HepG2 (cell line): ENCODE measurements around the gene PTGES3. TPM values are rescaled to one million over a fixed set of nuclear protein-coding genes. Genes with fewer than 3 reads are reported as not detected.

Source experiments
- AGO1 ChIP-seq: fragments of 200-400 bp; formaldehyde crosslinking; IDR thresholded peaks from 2 replicates; pipeline ENCODE4 v1.6.1; 2017; ENCODE audit warnings: mild to moderate bottlenecking, low read depth, low read length, moderate library complexity; ENCODE audit not compliant: poor library complexity, severe bottlenecking
- ATAD3A ChIP-seq: sonication (generic); formaldehyde crosslinking; IDR thresholded peaks from 2 replicates; pipeline ENCODE4 v1.4.0; 2020; ENCODE audit warnings: missing genetic modification reagents
- BHLHE40 ChIP-seq: IDR thresholded peaks from 2 replicates; pipeline ENCODE4 v1.6.1; 2011; ENCODE audit warnings: low read length, improper control_type of control experiment
- ELF4 ChIP-seq: sonication (generic); formaldehyde crosslinking; IDR thresholded peaks from 2 replicates; pipeline ENCODE4 v1.5.0; 2020; ENCODE audit warnings: missing genetic modification reagents, mild to moderate bottlenecking, moderate library complexity, borderline replicate concordance
- FOXO1 ChIP-seq: sonication (generic); formaldehyde crosslinking; IDR thresholded peaks from 2 replicates; pipeline ENCODE4 v1.4.0; 2020; ENCODE audit warnings: missing genetic modification reagents
- GTF2F1 ChIP-seq: fragments of 150-350 bp; IDR thresholded peaks from 2 replicates; pipeline ENCODE4 v1.6.1; 2014; ENCODE audit warnings: low read length
- HMG20B ChIP-seq: conservative IDR thresholded peaks from 2 replicates; pipeline ENCODE4 v1.6.1; 2016; ENCODE audit warnings: missing genetic modification reagents, missing compliant biosample characterization
- HOXD1 ChIP-seq: sonication (generic); formaldehyde crosslinking; IDR thresholded peaks from 2 replicates; pipeline ENCODE4 v1.5.0; 2020; ENCODE audit warnings: missing genetic modification reagents
- IRF9 ChIP-seq: sonication (generic); formaldehyde crosslinking; IDR thresholded peaks from 2 replicates; pipeline ENCODE4 v1.8.0; 2022; ENCODE audit warnings: missing genetic modification reagents, mild to moderate bottlenecking, borderline replicate concordance
- KDM2A ChIP-seq: sonication (generic); formaldehyde crosslinking; IDR thresholded peaks from 2 replicates; pipeline ENCODE4 v1.4.0; 2020; ENCODE audit warnings: low read depth, missing genetic modification reagents, borderline replicate concordance
- KLF15 ChIP-seq: sonication (generic); formaldehyde crosslinking; IDR thresholded peaks from 2 replicates; pipeline ENCODE4 v1.8.1; 2023; ENCODE audit warnings: borderline replicate concordance, mild to moderate bottlenecking, inconsistent platforms, missing genetic modification reagents, mixed read lengths
- LCORL ChIP-seq, 2 experiments: fragments of 450-650 bp in 1 of 2; sonication (generic) in 1 of 2; formaldehyde crosslinking in 1 of 2; IDR thresholded peaks; 2 replicates each; pipeline versions ENCODE4 v1.5.0 to v1.6.1; 2017 to 2020; ENCODE audit warnings: antibody characterized with exemption in 1 of 2, missing genetic modification reagents in 1 of 2
- NAIF1 ChIP-seq: sonication (generic); formaldehyde crosslinking; IDR thresholded peaks from 2 replicates; pipeline ENCODE4 v1.5.0; 2020; ENCODE audit warnings: mild to moderate bottlenecking, missing genetic modification reagents, borderline replicate concordance
- RELA ChIP-seq: sonication (generic); formaldehyde crosslinking; IDR thresholded peaks from 2 replicates; pipeline ENCODE4 v1.4.0; 2020; ENCODE audit warnings: missing genetic modification reagents
- RFX3 ChIP-seq: IDR thresholded peaks from 2 replicates; pipeline ENCODE4 v1.6.1; 2016; ENCODE audit warnings: missing biosample characterization, missing genetic modification reagents
- RORA ChIP-seq: sonication (generic); formaldehyde crosslinking; IDR thresholded peaks from 2 replicates; pipeline ENCODE4 v1.5.0; 2020; ENCODE audit warnings: mild to moderate bottlenecking, missing genetic modification reagents, moderate library complexity
- SALL2 ChIP-seq: sonication (generic); formaldehyde crosslinking; IDR thresholded peaks from 2 replicates; pipeline ENCODE4 v1.8.1; 2023; ENCODE audit warnings: mild to moderate bottlenecking, missing genetic modification reagents, inconsistent platforms
- SIX4 ChIP-seq: sonication (generic); formaldehyde crosslinking; IDR thresholded peaks from 2 replicates; pipeline ENCODE4 v1.4.0; 2020; ENCODE audit warnings: missing genetic modification reagents
- TP53 ChIP-seq: sonication (generic); formaldehyde crosslinking; conservative IDR thresholded peaks from 2 replicates; pipeline ENCODE4 v1.4.0; 2020; ENCODE audit warnings: missing genetic modification reagents
- U2AF1 ChIP-seq: fragments of 200-400 bp; formaldehyde crosslinking; optimal IDR thresholded peaks from 2 replicates; pipeline ENCODE3; 2017; ENCODE audit warnings: mild to moderate bottlenecking, low read depth, low read length
- ZFP62 ChIP-seq: sonication (generic); formaldehyde crosslinking; IDR thresholded peaks from 2 replicates; pipeline ENCODE4 v1.4.0; 2020; ENCODE audit warnings: missing genetic modification reagents
- ZNF24 ChIP-seq: fragments of 450-650 bp; IDR thresholded peaks from 2 replicates; pipeline ENCODE4 v1.6.1; 2017; ENCODE audit warnings: antibody characterized with exemption, mild to moderate bottlenecking
- ZNF331 ChIP-seq: sonication (generic); formaldehyde crosslinking; IDR thresholded peaks from 2 replicates; pipeline ENCODE4 v1.4.0; 2020; ENCODE audit warnings: missing genetic modification reagents
- ZNF451 ChIP-seq: sonication (generic); formaldehyde crosslinking; IDR thresholded peaks from 2 replicates; pipeline ENCODE4 v1.5.0; 2020; ENCODE audit warnings: mild to moderate bottlenecking, missing genetic modification reagents
- ZNF460 ChIP-seq: sonication (generic); formaldehyde crosslinking; IDR thresholded peaks from 2 replicates; pipeline ENCODE4 v1.5.1; 2020; ENCODE audit warnings: missing genetic modification reagents, mild to moderate bottlenecking, borderline replicate concordance
- ZNF546 ChIP-seq: sonication (generic); formaldehyde crosslinking; conservative IDR thresholded peaks from 2 replicates; pipeline ENCODE4 v1.8.1; 2023; ENCODE audit warnings: mild to moderate bottlenecking, missing genetic modification reagents
- ZNF569 ChIP-seq: sonication (generic); formaldehyde crosslinking; IDR thresholded peaks from 2 replicates; pipeline ENCODE4 v1.5.0; 2020; ENCODE audit warnings: mild to moderate bottlenecking, missing genetic modification reagents, moderate library complexity, borderline replicate concordance
- ZNF605 ChIP-seq: sonication (generic); formaldehyde crosslinking; IDR thresholded peaks from 2 replicates; pipeline ENCODE4 v1.8.0; 2022; ENCODE audit warnings: mild to moderate bottlenecking, missing genetic modification reagents
- ZNF670 ChIP-seq: sonication (generic); formaldehyde crosslinking; IDR thresholded peaks from 2 replicates; pipeline ENCODE4 v1.8.0; 2022; ENCODE audit warnings: mild to moderate bottlenecking, missing genetic modification reagents, borderline replicate concordance
- ZNF850 ChIP-seq: sonication (generic); formaldehyde crosslinking; conservative IDR thresholded peaks from 2 replicates; pipeline ENCODE4 v1.9.0; 2021; ENCODE audit warnings: mild to moderate bottlenecking, missing genetic modification reagents
- ZSCAN29 ChIP-seq: sonication (generic); formaldehyde crosslinking; conservative IDR thresholded peaks from 2 replicates; pipeline ENCODE4 v1.4.0; 2020; ENCODE audit warnings: mild to moderate bottlenecking, missing genetic modification reagents
- polyA plus RNA-seq, 8 experiments: library from polyadenylated mRNA; depleted of rRNA in 3 of 8; stranded (reverse) in 7 of 8; unstranded in 1 of 8; fragments of >200 nt; fragmentation: Illumina TruSeq in 4 of 8; extraction: Trizol in 4 of 8; gene quantifications; 2 replicates each; pipeline versions ENCODE4 v1.2.1 to v1.2.3, GENCODE V29; 2011 to 2016; ENCODE audit warnings: low read depth in 4 of 8, missing spikeins in 1 of 8, mixed read lengths in 1 of 8; ENCODE audit not compliant: insufficient read depth in 1 of 8
- total RNA-seq, 5 experiments: library from RNA; depleted of rRNA; stranded (reverse); fragments of >200 nt; fragmentation: Illumina TruSeq; extraction: Trizol; gene quantifications; 2 replicates each; pipeline ENCODE4 v1.2.3, GENCODE V29; 2016; ENCODE audit warnings: low read depth in 1 of 5
- TF ChIP-seq, protein P1 (sequence below): sonication (generic); IDR thresholded peaks from 2 replicates; pipeline ENCODE4 v1.6.1; 2016; ENCODE audit warnings: low read depth, borderline replicate concordance

PTGES3 gene
- total and polyA plus RNA-seq, 2 of the 13 experiments (the other 11 are each of a cell fraction or from before 2014, with no cell fraction given), result 54.4 to 159 TPM

DNA sequence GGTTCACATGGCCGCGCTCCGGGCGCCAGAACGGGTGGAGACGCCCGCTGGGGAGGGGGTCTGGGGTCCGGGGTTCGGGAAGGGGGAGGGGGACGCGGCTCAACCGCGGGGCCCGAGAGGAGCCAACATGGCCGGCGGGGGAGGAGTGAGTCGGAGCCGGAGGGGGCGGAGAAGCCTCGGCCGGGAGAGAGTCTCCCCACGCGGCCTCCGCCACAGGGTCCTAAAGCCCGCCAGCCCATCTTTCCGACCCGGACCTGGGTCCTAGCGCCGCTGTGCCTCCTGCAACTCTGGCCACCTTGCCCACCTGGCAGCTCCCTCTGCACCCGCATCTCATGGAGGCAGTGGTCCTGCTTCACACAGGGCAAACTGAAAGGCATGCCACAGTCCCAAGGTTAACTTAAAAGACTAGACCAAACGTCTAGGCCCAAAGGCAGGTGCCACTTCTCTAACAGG lies 57.9 kb downstream of the PTGES3 start, which contains the start of gene BAZ2A (continued):
- TF ChIP-seq ZNF460 (CRISPR knock-in tag) (peak; percentile 9; the same call in 1 of the 2 replicates), ZNF569 (CRISPR knock-in tag) (no peak), TP53 (CRISPR knock-in tag) (no peak), ZFP62 (no peak), ZNF546 (0 out of 2 replicates have a peak, but pooled peaks have one; percentile 25), NAIF1 (CRISPR knock-in tag) (no peak), U2AF1 (no peak), RFX3 (CRISPR knock-in tag) (no peak), LCORL (IDR thresholded peaks at IDR 0.05) (no peak), LCORL (CRISPR knock-in tag; IDR thresholded peaks at IDR 0.05) (peak; percentile 61; the same call in 1 of the 2 replicates), HOXD1 (CRISPR knock-in tag) (peak; percentile 48; the same call in 1 of the 2 replicates), ZSCAN29 (CRISPR knock-in tag) (no peak), HMG20B (CRISPR knock-in tag) (0 out of 2 replicates have a peak, but pooled peaks have one; percentile 46), ZNF850 (no peak), ELF4 (CRISPR knock-in tag) (no peak), ZNF24 (no peak), ZNF670 (CRISPR knock-in tag) (0 out of 2 replicates have a peak, but pooled peaks have one; percentile 47), ATAD3A (CRISPR knock-in tag) (no peak), FOXO1 (CRISPR knock-in tag) (0 out of 2 replicates have a peak, but pooled peaks have one; percentile 53), KLF15 (CRISPR knock-in tag) (peak; percentile 75; the same call in 1 of the 2 replicates), BHLHE40 (no peak), RORA (CRISPR knock-in tag) (no peak), KDM2A (CRISPR knock-in tag) (peak; percentile 88; the same call in 1 of the 2 replicates), RELA (CRISPR knock-in tag) (0 out of 2 replicates have a peak, but pooled peaks have one; percentile 83), IRF9 (CRISPR knock-in tag) (peak; percentile 89; the same call in 1 of the 2 replicates), ZNF331 (peak; percentile 73; the same call in 1 of the 2 replicates), ZNF451 (CRISPR knock-in tag) (peak; percentile 59; the same call in 1 of the 2 replicates), GTF2F1 (no peak), SALL2 (CRISPR knock-in tag) (peak; percentile 58; the same call in 1 of the 2 replicates), ZNF605 (no peak), SIX4 (CRISPR knock-in tag) (0 out of 2 replicates have a peak, but pooled peaks have one; percentile 37), AGO1 (no peak)
- TF ChIP-seq, protein P1, sequence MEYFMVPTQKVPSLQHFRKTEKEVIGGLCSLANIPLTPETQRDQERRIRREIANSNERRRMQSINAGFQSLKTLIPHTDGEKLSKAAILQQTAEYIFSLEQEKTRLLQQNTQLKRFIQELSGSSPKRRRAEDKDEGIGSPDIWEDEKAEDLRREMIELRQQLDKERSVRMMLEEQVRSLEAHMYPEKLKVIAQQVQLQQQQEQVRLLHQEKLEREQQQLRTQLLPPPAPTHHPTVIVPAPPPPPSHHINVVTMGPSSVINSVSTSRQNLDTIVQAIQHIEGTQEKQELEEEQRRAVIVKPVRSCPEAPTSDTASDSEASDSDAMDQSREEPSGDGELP, result peak; percentile 13; the same call in 1 of the 2 replicates
